Activated naive CD4-positive, alpha-beta T cell treated with anti-CD3 and anti-CD28 coated beads, Interleukin-2, amount 50 U/mL, for 16 hours (primary cell): Measurements from ENCODE around the gene JSRP1.

Experiments
- DNase-seq: peaks from one replicate; pipeline ENCODE4 v3.0.0-alpha.2; 2020

The JSRP1 gene, protein sequence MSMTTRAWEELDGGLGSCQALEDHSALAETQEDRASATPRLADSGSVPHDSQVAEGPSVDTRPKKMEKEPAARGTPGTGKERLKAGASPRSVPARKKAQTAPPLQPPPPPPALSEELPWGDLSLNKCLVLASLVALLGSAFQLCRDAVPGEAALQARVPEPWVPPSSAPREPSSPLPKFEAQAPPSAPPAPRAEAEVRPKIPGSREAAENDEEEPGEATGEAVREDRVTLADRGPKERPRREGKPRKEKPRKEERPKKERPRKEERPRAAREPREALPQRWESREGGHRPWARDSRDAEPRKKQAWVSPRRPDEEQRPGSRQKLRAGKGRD

DNA sequence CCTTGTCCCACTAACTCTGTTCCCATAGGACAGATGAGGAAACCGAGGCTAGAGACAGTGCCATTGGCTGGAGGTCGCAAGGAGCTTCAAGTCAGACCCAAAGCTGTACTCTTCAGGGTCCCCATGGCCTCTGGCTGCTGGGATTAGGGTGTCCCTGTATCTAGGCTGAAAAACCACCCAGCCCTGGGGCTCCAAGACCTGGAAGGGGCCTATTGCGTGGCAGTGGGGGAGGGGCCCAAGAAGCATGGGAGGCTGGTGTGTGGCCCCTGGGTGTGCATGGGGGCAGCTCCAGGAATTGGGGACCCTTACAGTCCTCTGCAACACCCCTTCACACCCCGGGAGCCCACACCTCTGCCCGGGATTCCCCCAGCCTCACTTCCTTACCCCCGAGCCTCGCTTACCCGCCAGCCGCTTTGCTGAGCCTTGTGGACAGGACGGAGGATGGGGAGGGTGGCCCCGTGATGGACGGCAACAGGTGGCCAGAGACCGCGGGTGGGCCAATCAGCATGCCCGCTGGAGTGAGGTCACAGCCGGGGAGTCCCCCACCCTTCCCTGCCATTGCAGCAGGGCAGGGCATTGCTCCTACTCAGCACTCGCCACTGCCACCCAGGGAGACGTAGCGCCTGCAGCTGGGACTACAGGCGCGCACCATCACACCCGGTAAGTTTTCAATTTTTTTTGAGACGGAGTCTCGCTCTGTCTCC lies at the start of gene JSRP1:
Gene JSRP1, minus strand, starts transcription at position 436 of the 704 bp plus-strand sequence. CDS start 1,103 bp downstream, outside the sequence.
- no peak for DNase-seq

DNA sequence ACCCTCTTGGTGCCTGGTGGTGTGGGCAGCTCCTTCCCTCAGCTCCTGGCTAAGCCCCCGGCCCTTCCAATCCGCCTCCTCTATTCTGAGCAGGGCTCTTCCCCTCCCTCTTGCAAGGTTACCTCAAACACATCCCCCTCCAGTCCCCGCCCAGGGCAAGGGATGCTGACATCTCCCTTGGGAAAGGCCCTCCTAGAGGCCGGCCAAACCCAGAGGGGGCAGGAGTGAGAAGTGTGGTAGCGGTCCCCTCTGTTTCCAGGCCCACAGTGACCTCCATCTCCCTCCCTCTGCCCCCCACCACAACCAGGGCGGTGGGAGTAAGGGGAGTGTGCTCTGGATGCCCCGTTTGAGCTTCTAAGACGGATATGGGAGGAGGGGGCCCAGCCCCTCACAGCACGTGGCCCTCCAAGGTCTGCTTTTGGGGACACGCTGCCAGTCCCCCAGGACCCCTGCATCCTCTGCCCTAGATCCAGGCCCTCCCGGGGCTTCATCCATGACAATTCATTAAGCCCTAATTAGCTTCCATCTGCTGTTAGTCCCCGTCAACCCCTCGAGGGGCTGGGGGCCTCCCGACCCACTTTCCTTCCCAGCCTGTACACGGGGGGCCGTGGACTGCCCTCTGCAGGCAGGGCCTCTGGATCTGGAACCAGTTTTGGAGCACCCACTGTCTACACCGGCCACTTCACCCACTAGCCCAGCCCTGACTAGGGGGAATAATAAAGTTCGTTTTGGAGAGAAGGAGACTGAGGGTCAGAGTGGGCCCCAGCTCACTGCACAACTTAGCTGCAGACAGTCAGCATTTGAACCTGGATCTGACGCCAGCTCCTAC lies 49.4 kb upstream of the JSRP1 start:
- DNase-seq: no peak

DNA sequence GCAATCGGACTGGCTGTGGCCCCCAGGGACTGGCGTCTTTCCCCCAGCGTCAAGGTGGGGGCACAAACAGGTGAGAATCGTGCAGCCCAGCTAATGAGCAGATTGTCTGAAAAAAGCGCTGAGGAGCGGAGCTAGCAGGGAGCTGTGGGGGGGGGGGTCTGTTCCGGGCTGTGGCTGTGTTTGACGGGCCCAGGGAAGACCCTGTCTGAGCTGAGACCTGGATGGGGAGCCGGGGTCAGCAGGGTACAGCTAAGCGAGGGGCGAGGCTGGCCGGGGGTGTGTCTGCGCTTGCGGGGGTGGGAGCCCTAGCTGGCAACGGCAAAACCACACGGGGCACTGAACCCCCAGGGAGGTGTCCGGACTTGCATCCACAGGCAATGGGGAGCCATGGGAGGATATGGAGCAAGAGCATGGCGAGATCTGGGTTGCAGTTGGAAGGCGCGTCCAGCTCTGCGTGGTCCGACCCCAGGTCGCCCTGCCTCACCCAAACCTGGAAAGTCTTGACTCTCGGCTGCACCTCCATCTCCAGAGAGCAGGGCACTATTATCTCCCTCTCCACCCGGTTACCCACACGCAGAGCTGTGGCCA lies 47.1 kb upstream of the JSRP1 start:
- no peak for DNase-seq

DNA sequence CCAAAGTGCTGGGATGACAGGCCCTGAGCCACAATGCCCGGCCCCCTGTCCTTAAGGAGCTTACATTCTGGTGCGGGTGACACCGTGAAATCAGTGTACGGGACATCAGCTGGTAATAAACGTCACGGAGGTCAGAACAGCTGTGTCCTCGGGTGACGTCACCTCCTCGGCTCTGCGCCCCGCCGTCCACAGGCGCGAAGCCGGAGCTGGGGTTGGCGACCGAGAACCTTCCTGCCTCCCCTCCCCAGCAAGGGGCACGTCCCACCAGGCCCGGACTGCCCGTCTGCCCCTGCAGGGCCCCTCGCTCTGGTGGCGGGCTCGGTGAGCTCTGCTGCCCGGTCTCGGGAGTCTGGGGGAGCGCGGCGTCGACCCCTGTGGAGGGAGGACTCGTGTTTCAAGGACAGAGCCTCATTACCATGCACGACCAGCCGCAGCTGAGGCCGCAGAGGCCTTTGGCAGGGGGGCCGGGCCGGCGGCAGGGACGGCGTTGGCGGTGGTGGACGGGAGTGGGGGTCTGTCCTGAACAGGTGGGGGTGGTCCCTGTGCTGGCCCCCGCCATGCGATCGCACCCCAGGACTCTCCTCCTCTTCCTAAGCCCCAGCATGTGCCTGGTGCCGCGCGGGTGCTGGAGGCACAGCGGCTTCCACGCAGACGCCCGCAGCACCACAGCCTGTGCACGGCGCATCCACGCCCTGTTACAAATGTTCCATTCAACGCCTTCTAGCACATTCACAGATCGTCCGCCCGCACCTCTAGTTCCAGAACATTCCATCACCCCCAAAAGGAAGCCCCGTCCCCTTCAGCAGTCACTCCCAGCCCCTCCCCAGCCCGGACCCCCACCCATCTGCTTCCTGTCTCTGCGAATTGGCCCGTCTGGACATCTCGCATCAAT lies 46.3 kb upstream of the JSRP1 start:
- DNase-seq: no peak

- DNase-seq: no peak
Measured at GRCh38 chr19:2300533-2300932, 44.3 kb upstream of the JSRP1 start.

DNA sequence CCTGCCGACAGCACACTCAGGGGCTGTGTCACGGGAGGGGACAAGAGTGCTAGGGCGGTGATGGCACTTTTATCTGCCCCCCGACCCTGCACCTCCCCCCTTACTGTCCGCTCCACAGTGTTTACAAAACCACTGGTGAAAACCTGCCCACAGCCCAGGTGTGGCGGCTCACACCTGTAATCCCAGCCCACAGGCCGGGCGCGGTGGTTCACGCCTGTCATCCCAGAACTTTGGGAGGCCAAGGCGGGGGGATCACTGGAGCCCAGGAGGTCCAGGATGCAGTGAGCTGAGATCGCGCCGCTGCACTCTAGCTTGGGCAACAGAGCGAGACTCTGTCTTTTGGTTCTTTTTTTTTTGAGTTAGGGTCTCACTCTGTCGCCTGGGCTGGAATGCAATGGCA lies 39.9 kb upstream of the JSRP1 start:
- DNase-seq: no peak

- no peak for DNase-seq
Measured at GRCh38 chr19:2294687-2295335, 38.6 kb upstream of the JSRP1 start.

DNA sequence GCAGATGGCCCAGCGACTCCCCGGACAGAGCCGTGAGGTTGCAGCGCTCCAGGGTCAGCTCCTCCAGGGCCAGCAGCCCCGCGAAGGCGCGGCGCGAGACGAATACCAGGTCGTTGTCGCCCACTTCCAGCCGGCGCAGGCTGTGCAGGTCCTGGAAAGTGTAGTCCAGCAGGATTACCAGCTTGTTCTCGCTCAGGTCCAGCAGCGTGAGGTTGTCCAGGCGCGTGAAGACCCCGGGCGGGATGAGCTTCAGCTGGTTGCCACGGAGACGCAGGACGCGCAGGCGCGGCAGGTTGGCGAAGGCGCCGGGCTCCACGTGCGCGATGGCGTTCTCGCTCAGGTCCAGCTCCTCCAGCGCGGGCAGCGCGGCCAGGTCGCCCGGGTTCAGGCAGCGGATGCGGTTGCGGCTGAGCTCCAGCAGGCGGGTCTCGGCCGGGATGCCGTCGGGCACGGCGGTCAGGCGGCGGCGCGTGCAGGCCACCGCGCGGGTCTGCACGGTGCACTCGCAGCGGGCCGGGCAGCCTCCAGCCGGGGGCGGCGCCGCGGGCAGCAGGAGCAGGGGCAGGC lies 35.1 kb upstream of the JSRP1 start:
- no peak for DNase-seq

- no peak for DNase-seq
Measured at GRCh38 chr19:2290441-2291184, 34.4 kb upstream of the JSRP1 start.

DNA sequence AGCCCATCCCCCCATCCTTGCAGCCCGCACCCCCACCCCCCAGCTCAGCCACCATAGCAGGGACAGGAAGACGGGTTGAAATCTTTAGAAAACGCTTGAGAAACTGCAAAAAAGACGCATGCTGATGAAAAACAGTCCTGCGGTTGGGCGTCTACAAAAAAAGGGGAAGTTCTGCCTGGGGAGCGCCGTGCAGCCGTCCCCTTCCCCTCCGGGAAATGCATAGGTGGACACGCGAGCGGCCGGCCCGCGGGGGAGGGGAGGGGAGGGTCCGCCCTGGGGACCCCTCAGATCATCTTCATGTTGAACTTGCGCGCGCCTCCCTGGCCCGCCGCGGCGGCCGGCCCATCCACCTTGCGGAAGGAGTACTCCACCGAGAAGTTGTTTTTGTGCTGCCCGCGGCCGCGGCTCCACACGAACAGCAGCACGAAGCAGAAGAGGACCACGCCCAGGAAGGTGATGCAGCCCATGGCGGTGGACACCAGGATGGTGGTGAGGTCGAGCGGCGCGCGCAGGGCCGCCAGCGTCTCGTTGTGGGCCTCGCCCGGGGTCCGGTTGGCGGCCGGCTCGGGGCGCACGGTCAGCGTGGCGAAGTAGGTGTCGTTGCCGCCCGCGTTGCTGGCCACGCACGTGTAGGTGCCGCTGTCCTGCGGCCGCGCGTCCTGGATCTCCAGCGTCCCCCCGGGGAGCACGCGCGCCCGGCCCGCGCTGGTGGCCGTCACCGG lies 33.7 kb upstream of the JSRP1 start:
- peak; percentile 45 for DNase-seq

GRCh38 chr19:2288818-2289713 lies 32.8 kb upstream of the JSRP1 start:
- DNase-seq: no peak

DNA sequence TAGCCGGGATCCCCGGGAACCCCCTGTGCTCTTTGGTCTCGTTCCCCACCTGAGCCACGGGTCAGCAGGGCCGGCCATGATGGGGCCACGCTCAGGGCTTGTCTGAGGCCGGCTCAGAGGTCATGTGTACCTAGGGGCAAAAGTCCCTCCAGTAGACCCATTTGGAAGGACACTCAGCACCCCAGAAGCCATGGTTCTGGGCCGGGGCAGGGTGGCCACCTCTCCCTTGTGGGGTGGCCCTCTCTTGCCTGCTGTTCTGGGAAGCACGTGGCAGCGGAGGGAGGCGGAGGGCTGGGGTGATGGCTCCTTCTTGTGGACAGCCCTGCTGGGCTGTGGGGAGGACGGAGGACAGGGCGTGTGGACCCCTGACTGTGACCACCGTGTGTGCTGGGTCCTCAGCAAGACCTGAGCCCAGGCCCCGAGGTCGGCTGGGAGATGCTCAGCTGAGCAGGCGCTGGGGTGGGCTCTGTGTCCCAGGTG lies 32.2 kb upstream of the JSRP1 start:
- DNase-seq: no peak

GRCh38 chr19:2287585-2288337 lies 31.5 kb upstream of the JSRP1 start:
- DNase-seq: no peak

DNA sequence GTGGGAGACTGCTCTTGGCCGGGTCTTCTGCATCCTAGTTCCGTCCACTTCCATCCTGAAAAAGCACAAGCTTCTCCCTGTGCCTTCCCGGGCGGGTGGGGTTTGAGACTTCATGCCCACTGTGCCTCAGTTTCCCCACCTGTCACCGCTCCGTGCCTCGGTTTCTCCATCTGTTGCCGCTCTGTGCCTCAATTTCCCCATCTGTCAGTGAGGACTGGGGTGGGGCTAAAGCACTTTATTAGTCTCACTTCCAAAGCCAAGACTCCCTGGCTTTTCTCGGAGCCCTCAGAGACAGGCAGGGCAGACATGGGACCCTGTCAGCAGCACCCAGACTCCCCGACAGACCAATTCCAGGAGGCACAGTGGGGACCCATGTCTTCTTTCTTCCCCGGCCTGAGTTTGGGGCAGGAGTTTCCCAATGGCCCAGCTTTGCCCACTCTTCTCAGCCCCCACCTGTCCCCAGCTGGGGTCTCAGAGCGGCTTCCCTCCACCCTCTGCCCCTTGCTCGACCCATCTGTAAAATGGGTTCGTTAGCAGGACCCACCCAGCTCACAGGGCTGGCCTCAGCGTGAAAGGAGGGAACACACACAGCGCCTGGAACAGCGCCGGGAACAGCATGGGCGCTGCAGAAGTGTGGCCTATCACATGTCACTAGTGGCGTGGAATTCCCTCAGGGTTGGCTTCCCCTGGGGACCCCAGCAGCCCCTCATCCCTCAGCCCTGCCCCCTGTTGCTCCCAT lies 30.4 kb upstream of the JSRP1 start:
- DNase-seq: no peak

DNA sequence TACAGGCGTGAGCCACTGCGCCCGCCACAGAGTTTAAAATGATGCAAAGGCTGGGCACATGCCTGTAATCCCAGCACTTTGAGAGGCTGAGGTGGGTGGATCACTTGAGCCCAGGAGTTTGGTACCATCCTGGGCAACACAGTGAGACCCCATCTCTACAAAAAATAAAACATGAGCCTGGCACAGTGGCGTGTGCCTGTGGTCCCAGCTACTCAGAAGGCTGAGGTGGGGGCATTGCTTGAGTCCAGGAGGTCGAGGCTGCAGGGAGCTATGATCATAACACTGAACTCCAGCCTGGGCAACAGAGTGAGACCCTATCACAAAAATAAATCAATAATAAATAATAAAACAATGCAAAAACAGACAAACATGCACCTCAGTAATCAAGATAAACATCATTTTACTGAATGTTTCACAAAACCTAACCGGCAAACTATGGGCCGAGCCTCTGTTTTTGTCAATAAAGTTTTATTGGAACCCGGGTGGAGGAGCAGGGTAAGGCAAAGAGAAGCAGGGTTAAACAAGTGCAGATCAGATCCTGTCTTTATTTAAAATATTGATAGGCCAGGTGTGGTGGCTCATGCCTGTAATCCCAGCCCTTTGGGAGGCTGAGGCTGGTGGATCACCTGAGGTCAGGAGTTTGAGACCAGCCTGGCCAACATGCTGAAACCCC lies 27.8 kb upstream of the JSRP1 start:
- no peak for DNase-seq

GRCh38 chr19:2282862-2283237 lies 26.6 kb upstream of the JSRP1 start:
- no peak for DNase-seq
